Hematopoietic multipotent progenitor cell treated with erythropoietin and hydrocortisone succinate and interleukin-3 and kit ligand, for 6 days (in vitro differentiated cells): ENCODE data around the gene BEST4.
A peak's percentile ranks its signal among the peaks of the same experiment; 100 is the strongest.
"Not testable (repeated sequence)": the region's sequence is repeated elsewhere in the genome, so short reads cannot be mapped to it uniquely, and the experiment has no call there.

Source experiments
- DNase-seq: peaks from one replicate; pipeline ENCODE4 v3.0.0-alpha.2; 2015

Gene BEST4

DNA sequence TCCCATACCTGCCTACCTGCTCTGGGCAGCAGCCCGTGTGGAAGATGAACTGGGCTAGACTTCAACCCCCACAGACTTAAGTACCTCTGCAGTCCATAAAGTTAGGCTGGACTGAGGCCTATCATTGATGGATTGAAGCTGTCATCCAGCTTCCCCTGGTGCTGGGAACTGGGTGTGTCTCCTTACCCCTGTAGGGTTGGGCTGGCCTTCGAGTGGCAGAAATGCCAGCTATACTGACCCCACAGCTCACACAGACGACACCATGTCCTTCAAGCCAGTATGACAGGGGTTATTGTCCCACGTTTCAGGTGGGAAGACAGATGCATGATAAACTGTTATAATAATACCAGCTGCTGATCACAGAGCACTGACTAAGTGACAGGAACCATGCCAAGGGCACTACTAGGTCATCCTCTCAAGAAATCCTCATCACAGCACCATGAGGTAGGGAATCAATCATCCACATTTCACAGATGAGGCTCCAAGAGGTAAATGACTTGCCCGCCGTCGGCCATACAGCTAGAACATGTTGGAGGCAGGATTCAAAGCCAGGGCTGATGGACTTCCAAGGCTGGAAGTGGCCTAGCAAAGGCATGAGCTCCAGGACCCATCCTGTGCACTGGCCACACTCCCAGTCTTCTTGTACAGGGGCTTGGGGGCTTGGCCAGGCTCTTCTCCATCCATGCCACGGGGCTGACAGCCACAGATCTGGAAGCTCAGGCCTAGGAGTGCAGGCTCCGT, at the start of gene BEST4:
Gene BEST4 (minus strand): TSS at position 51 of the 741 bp plus-strand sequence. CDS start 465 bp downstream, outside the sequence.
- DNase-seq: no peak

DNA sequence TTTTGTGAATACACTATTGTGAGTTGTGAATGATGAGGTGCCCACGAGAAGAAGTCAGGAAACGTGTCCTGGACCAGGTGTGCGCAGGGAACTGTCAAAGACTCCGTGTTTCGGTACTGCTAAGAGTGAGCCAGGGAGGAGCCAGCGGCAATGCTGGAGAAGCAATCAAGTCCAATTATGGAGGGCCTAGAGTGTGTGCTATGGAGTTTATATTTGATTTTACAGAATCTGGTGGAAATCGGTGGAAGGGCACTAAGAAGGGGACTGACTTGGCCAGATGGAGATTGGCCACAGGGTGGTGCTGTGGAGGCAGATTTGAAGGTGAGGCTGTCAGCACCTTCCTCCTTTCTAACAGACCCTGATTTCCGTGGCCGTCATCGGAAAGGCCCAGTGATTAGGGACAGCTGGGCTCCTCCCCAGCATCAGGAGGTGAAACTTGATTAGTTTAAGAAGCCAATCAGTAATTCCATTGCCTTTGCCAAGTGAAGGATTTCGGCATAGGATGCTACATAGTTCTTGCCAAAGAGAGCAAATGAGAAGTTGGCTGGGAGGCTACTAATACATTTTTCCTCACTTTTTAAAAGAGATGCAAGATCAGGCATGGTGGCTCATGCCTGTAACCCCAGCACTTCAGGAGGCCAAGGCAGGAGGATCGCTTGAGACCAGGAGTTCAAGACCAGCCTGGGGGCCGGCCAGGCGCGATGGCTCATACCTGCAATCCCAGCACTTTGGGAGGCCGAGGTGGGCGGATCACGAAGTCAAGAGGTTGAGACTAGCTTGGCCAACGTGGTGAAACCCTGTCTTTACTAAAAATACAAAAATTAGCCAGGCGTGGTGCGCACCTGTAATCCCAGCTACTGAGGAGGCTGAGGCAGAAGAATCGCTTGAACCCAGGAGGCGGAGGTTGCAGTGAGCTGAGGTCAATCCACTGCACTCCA, 48.0 kb upstream of the BEST4 start:
- peak; percentile 91 for DNase-seq

GRCh38 chr1:44834328-44834727, 46.4 kb upstream of the BEST4 start:
- DNase-seq: peak; percentile 46

DNA sequence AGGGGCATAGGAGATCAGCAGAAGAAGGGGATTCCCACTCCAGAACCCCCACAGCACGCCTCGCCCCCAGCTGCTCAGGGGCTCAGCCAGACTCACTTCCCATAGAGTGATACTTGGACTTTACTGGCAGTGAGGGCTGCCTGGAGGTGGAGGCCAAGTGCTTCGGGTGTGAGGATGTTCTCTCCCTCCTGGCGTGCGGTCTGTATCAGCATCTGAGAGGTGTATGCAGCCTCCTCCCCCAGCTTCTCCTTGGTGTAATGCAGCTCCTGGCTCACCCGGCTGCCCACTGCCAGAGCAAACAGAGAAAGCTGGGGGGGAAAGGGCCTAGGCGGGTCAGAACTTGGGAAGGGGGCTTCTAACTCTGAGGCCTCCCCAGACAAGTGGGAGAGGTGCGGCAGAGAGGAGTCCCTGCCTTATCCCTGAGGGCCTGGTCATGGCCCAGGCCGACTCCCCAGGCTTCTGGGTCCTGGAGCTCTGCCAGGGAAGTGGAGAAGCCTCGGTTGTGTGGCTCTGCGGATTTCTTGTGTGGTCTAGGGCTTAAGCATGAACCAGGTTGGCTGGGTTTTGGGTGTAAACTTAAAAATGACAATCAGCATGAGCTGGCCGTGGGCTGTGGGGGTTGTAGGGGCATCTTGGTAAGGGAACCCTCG, 44.2 kb upstream of the BEST4 start:
- peak; percentile 82 for DNase-seq

DNA sequence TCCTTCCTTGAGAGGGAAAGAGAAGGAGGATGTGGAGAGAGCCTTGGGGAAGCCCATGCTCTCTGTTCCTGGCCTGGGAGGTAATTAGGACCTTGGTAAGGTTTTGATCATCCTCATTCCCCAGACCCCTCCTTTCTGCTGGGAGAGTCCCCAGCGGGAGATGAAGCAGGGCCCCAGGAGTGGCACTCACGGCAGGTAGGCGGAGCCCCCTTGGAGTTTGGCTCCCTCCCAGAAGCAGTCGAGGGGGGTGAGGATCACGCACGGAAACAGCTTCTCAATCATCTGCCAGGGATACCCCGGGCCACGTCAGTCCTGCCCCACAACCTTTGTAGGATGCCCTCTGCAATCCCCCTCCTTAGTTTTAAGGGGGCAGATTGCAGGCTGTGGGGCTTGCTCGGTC, 43.5 kb upstream of the BEST4 start:
- peak; percentile 71 for DNase-seq

GRCh38 chr1:44830900-44831304, 42.9 kb upstream of the BEST4 start:
- peak; percentile 97 for DNase-seq

DNA sequence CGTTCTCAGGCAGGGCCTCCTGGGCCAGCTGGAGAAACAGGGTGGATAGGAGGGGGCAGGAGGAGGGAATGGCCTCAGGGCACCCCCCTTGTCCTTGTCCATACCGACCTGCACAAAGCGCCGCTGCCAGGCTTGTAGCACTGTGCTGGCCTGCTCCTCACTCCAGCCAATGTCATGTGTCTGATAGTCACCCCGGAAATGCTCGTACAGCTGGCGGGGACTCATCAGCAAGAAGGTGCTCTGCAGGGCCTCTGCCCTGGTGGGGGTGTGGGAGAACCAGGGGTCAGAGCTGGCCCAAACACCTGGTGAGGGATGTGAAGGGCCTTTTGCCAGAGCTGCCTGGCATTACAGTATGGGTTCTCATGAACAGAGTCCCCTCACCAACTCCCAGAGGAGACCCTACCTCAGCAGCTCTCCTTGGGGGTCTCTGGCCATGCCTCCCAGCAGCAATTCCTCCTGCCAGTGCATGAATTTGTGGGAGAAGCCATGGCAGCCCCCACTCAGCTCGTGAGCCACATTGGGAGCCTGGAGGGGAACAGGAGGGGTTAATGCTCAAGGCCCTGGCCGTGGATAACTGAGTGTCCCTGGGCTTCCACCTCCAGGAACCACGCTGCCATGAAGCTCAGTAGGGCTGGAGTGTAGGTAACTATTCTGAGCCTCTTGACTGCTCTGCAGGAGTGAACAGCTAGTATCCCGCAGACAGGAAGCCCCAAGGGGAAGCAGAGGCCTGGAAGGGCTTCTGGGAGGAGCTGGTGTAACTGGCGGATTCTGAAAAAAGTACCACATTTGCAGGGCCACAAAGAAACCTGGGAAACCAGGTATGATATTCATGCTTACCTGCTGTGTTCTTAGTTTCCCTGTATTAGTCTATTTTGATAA, 41.8 kb upstream of the BEST4 start:
- DNase-seq: peak; percentile 23

DNA sequence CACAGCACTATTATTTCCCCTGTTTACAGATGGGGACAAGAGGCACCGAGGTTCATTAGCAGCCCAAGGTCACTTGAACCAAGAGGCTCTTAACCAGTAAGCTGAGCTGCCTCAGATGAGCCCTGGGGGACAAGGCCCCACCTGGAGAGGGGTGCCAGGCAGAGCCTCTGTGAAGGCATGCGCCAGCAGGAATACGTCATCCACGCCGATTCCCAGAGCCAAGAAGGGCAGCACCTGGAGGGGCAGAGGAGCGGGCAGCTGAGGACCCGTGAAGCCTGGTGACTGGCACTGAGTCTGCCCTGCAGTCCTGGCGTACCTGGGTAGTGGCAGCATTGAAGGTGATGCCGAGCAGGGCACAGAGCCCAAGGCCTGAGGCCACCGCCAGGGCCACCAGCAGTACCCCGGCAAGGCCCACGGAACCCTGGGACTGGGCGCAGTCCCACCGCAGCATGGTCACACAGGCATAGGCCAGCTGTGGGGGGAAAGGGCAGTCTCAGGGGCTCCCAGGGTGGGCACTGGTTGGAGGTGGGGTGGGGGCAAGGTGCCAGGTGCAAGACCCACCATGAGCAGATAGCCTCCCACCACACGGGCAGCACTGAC, 41.0 kb upstream of the BEST4 start:
- DNase-seq: no peak

DNA sequence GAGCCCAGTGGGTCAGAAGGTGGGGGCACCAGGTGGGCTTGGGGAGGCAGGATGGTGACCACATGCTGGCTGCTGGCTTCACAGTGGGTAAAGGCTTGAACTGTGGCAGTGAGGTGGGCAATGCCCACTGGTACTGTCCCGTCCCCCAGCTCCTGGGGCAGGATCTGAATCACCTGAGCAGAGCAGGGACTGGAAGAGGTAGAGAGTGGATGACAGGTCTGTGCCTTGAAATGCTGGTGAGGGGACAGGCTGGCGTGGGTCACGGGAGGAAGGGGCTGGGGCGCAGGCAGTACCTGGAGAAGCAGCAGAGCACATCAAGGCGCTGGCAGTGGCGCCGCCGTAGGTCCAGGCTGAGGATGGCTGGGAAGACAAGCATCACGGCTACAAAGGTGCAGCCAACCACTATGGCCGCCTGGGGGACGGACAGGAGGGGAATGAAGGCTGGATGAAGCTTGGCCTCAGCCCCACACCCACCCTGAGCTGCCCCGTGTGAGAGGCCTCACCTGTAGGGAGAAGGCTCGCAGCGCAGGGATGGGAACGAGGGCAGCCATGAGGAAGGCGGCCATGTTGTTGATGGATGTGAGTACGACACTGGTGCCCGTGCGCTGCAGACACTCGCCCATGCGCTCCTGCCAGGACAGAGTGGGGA, 40.2 kb upstream of the BEST4 start:
- no peak for DNase-seq

GRCh38 chr1:44827197-44828002, 39.4 kb upstream of the BEST4 start:
- DNase-seq: peak; percentile 67

DNA sequence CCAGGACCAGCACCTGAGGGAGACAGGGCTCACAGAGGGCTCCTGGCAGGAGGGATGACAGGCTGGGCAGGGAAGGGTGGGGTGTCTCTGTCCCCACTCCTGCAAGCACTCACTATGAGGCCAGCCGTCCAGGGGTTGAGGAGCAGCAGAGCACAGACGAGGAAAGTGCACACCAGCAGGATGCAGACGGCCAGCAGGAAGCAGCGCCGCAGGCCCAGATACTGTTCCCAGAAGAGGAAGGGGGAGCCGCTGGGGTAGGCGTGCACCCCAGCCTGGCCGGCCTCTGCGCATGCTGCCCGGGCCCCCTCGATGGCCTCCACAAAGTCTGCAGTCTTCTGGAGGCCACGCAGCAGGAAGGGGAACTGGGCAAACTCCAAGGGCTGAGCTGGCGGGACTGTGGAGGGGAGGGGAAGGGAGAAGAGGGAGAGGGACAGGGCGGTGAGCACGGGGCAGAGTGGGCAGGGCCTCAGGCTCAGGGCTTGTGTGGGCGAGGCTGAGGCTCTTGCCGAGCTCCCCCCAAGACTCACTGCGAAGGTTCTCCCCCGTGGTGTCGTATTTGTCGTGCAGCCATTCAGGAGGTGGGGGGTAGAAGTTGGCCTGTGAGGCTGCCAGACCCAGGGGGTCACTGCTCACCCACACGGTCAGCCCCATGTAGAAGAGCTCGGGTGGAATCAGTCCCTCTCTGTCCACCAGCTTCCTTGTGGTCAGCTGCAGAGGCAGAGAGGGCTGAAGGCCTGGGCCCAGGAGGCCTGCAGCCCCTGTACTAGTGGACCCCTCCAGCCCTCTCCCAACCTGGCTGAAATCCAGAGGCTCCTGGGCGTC, 38.6 kb upstream of the BEST4 start:
- peak; percentile 84 for DNase-seq

- not testable (repeated sequence) for DNase-seq
Measured at GRCh38 chr1:44824392-44824791, 36.4 kb upstream of the BEST4 start.

- DNase-seq: no peak
Measured at GRCh38 chr1:44822981-44823451, 35.0 kb upstream of the BEST4 start.

DNA sequence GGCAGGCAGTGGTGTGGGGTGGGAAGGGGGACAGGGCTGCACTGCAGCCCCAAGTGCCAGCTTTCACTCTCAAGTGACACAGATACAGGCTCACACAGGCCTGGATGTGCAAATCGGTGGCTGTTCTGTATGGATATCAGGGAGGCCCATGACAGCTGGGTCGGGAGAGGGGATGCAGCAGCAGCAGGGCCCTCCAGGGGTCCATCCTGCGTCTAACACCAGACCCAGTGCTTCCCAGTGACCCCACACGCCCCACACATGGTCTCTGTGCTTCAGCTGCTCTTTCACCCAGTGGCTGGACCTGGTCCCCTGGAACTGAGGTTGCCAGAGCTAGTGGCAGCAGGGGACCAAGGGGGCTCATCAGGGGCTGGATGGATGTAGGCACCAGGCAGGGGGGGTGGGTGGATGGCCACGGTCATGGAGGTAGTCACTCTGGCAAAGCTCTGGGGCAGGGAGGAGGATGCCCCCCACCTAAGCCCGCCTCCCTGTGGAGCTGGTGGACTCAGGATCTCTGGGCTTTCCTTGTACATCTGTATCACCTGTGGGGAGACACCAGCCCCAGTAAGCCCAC, 34.2 kb upstream of the BEST4 start:
- no peak for DNase-seq

GRCh38 chr1:44821240-44821715, 33.3 kb upstream of the BEST4 start:
- no peak for DNase-seq

DNA sequence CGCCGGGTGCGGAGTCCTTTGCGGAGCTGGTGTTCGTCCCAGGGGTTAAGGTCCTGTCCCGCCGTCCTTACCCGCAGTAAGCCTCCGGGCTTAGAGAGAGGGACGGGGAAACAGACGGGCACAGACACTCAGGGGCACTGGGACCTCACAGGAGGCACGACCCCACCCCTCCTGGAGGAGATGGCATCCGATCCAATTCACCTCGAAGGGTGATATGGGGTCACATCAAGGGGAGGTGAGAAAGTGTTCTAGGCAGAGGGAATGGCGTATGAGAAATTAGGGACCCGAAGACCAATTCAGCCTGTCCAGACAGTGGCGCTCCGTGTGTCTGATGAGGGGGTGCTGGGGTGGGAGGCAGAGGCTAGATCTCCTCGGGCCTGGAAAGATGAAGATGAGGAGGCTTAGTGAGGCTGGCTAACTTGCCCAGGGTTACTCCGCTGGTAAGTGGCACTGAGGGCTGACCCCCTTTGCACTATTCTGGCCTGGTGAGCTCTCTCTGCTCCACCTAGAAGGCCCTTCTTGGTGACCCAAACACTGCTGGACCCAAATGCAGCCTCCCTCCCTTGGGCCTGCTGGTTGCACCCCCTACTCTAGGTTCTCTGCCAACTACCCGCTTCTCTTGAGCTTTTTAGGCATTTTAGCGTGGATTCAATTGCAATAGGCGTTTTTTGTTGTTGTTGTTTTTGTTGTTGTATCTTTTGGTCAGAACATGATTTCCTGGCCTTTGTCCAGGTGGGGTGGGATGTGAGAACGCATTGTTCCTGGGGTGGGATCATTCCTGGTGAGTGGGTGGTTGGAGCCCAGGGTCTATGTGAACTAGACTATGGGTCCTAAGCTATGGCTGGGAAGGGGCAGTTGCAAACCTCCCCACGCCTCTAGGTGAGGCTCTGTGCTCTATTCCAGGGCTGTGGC, 32.6 kb upstream of the BEST4 start:
- no peak for DNase-seq

DNA sequence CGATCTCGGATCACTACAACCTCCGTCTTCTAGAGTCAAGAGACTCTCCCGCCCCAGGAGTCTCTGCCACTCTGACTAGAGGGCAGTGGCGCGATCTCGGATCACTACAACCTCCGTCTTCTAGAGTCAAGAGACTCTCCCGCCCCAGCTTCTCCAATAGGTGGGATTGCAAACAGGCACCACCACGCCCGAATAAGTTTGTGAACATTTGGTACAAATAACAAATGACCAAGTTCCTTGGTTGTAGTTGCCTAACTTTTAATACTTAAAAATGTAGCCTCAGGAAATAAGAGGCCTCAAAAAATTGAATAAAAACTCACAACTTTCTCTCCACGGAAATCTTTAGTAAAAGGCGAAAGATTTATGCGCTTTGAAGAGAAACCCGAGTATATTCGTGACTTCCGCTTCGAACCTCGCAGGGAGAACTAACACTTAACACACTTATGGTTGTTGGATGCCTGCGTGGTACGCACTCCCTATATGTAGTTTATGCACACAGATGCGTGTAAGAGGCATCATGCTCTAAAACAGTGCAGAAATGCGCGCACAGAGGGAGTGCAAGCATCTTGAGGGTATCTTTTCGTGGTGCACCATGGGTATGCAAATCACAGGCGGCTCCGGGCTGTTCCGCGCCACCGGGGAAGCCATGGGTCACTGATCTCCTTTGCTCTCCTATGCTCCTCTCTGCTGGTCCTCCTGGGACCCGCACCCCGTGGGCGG, 31.8 kb upstream of the BEST4 start:
- DNase-seq: peak; percentile 98
